ENCODE results near the gene CPNE5.

- no peak for TF ChIP-seq CTCF (IDR thresholded peaks at IDR 0.05; ENCODE audit: poor library complexity)
- TF ChIP-seq EZH2 (IDR thresholded peaks at IDR 0.05; ENCODE audit: borderline replicate concordance) = no peak
- no peak for TF ChIP-seq EZH2phosphoT487 (IDR thresholded peaks at IDR 0.05; ENCODE audit: low read depth, severe bottlenecking, unreplicated experiment)
Observed at GRCh38 chr6:36720251-36721141, 118.7 kb downstream of the CPNE5 start.
